GM19238 (cell line): ENCODE measurements around the gene COPG1.
A peak's percentile ranks its signal among the peaks of the same experiment; 100 is the strongest.

ENCODE experiments used
- DNase-seq: peaks from one replicate; pipeline ENCODE4 v3.0.0; 2011; ENCODE audit warnings: low spot score; ENCODE audit not compliant: insufficient read length

Gene COPG1

GRCh38 chr3:129278966-129279906 lies 29.8 kb downstream of the COPG1 start:
- DNase-seq: no peak

- no peak for DNase-seq
Observed at GRCh38 chr3:129280183-129280582, 30.8 kb downstream of the COPG1 start.

DNA sequence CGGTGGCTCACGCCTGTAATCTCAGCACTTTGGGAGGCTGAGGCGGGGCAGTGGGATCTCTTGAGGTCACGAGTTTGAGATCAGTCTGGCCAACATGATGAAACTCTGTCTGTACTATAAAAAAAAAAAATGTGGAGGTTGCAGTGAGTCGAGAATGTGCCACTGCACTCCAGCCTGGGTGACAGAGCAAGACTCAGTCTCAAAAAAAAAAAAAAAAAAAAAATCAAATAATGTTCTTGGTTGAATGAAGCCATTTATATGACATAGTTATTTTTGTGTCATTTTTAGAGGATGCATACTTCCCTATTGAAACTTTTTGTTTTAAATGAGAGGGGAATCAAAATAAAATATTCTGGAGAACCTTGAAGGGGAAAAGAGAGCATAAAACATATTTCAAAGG lies 32.3 kb downstream of the COPG1 start:
- DNase-seq: no peak

- DNase-seq: peak; percentile 65
Observed at GRCh38 chr3:129282727-129283327, 33.4 kb downstream of the COPG1 start.

- no peak for DNase-seq
Observed at GRCh38 chr3:129286081-129286480, 36.7 kb downstream of the COPG1 start.

GRCh38 chr3:129288446-129288845 lies 39.0 kb downstream of the COPG1 start:
- no peak for DNase-seq

DNA sequence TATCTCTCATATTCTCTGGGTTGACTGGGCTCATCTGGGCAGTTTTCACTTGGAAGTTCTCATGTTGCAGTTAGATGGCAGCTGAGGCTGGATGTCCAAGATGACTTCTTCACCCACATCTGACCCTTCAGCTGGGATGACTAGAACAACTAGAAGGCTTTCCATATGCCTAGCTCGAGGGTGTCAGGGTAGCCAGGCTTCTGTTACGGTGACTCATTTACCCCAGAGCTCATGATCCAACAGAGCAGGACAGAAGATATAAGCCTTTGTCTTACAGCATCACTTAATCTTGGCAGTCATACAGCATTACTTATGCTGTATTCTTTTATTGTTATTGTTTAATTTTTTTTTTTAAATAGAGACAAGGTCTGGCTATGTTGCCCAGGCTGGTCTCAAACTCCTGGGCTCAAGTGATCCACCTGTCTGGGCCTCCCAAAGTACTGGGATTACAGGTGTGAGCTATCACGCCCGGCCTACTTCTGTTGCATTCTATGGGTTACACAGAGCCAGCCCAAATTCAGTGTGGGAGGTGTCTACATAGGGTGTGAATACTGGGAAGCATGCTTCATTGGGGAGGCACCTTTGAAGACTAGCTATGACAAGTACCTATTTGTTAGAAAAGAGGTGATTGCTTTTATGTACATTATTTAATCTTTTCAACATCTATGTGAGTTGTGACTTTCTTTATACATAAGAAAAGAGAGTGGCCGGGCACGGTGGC lies 40.0 kb downstream of the COPG1 start:
- no peak for DNase-seq

DNA sequence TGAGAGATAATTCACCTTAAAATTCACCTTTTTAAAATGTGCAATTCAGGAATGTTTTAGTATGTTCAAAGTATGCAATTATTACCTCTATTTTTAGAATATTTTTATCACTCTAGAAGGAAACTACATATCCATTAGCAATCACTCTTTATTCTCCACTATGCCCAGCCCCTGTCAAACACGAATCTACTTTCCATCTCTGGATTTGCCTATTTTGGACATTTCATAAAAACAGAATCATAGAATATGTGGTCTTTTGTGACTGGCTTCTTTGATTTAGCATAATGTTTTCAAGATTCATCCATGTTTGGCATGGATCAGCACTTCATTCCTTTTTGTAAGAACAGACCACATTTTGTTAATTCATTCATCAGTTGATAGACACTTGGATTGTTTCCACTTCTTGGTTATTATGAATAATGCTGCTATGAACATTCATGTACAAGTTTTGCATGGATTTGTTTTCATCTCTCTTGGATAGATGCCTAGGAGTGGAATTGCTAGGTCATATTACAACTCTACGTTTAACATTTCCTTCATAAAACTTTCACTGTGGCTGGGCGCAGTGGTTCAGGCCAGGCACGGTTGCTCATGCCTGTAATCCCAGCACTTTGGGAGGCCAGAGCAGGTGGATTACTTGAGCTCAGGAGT lies 42.0 kb downstream of the COPG1 start:
- DNase-seq: no peak

DNA sequence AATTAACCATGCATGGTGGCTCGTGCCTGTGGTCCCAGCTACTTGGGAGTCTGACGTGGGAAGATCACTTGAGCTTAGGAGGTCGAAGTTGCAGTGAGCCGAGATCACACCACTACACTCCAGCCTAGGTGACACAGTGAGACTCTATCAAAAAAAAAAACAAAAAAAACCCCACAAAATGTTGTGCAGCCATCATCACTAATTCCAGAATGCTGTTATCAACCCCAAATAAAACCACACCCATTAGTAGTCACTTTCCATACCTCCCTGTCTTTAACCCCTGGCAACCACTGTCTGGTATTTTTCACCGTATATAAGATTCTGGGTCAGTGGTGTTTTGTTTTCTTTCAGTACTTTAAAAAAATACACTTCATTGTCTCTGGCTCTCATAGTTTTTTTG lies 45.9 kb downstream of the COPG1 start:
- DNase-seq: no peak

GRCh38 chr3:129304146-129304961 lies 54.9 kb downstream of the COPG1 start:
- DNase-seq: no peak

DNA sequence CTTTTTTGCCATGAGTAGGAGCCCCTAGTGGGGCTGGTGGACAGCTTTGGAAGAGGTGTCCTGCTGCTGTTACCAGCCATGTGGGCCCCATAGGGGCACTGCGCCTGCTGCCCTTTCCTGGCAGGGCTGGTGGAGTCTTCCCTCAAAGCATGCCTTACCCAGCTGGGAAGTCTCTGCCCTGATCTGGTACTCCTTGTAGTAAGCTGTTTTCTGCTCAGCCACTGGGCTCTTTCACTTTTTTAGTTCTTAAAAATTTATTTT lies 55.5 kb downstream of the COPG1 start:
- no peak for DNase-seq

DNA sequence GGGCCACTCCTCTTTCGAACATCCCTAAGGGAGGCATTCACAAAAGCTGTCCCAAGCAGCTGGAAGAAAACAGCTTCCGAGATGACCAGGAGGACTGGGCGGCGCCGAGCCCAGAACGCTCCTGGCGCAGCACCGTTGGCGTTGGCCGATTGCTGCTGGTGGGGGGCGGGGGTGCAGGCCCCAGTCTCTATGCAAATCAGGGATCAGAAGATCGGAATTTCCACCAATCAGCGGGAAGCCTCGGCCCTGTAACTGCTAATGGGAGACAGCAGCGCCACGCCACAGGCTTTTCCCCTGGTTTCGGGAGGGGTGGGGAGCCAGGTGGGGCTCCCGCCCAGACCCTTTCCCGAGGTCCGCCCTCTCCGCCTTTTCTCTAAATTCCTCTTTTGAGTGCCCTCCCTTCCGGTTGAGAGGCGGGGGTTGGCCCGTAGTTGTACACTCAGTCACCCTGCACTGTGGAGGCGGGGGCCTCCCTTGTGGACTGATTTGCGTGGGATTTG lies 56.2 kb downstream of the COPG1 start:
- DNase-seq: no peak

DNA sequence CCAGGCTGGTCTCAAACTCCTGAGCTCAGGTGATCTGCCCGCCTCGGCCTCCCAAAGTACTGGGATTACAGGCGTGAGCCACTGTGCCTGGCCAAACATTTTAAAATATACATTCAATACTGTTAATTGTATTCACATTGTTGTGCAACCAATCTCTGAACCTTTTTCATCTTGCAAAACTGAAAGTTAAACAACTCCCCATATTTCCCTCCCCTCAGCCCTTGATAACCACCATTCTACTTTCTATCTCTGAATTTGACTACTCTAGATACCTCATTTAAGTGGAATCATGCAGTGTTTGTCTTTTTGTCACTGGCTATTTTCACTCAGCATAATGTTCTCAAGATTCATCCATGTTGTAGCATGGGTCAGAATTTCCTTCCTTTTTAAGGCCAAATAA lies 59.2 kb downstream of the COPG1 start:
- no peak for DNase-seq

DNA sequence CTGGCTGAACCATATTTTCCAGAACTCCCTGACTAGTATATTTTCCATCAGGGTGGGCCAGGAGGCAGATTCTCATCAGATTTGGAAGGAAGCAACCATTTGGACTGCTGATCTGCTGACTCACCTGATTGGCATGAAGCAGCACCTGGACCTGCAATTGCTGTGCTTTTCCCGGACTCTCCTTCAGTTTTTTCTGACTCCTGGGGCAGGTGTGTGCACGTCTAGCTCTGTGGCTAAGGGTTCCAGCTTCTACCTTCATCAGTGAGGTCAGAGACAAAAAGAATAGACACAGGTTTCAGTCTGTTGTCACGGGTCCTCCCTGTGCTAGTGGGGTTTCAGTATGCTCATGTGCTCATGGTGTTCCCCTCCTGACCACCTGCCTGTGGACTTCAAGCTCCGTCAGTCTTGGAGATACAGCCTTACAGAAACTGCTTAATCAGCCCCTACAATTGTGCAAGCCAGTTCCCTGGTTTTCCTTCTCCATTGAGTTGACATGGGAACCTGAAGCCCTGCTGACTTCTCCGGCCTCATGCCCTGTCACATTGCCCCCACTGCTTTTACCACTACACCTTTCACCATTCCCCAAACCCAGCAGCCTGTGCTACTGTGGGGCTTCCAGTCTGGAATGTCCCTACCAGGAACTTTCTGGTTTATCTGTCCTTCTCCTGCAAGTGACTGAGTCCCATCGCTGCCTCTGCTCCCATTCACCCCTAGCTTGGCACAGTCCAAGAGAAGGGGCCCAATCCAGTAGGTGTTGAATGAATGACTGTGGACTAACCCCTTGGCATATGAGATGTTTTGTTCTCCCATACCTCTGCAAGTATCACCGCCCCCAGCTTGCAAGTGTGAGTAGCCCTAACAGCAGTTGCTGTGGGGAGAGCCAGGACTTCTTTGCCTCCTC lies 61.0 kb downstream of the COPG1 start:
- DNase-seq: no peak

DNA sequence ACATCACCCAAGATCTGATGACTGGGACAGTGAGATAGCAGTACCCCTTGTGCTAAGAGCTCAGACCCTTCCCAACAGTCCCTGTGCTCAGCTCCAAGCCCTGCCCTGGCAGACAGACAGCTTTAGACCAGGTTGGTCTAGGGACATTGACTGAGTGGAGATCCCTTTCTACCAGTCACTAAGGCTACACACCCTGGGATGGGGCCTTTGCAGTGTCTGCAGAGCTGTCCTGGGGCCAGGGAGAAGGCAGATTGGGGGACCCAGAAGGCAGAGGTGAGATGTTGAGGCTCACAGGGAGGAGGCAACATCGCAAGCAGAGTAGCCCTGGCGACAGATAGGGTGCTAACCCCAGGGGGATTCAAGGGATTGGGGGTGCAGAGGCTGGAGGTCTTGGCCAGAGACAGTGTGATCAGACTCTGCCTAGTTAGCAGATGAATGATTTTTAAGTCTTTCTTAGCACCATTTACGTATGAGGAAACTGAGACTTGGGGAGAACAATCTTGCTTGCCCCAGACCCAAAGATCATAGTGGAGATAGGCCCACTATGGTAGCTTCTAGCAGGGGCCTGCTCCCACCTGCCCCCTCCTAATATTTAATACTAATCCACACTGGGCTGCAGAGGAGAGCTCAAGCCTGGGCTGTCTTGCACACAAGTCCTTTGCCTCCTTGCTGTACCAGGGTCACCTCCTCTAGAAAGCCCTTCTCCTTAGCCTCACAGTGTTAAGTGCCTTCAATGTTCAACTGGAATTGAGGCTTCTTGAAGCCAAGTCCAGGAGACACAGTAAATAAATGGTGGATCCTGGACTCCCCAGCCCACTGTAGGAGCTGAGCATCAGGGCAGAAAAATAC lies 61.9 kb downstream of the COPG1 start:
- DNase-seq: no peak

- DNase-seq: no peak
Observed at GRCh38 chr3:129312021-129312639, 62.7 kb downstream of the COPG1 start.

- DNase-seq: no peak
Observed at GRCh38 chr3:129312671-129313414, 63.4 kb downstream of the COPG1 start.

DNA sequence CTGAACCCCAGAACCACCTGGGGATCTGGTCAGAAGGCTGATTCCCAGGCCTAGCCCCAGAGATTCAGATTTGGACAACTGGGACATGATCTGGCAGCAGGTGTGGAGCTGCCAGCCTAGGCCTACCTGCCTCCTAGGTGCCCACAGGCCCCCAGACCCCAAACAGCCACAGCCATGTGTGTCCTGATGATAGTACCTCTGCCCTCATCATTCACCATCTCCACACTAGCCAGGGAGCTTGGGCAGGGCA lies 63.9 kb downstream of the COPG1 start:
- no peak for DNase-seq
